Measurements from ENCODE around the gene TREH. TPM values are rescaled to one million over a fixed set of nuclear protein-coding genes. Genes with fewer than 3 reads are reported as not detected.

Gene TREH
- polyA plus RNA-seq, 3 donors = not detected

- Histone ChIP-seq H3K27ac (ENCODE audit: low read depth in 1 of 2, low read length in 2 of 2) (no peak overlapping the region), H3K79me2 (ENCODE audit: insufficient read depth, low read length) (no peaks in the 10 kb centered on the region), H2AFZ (ENCODE audit: insufficient read depth, low read depth, low read length, poor library complexity, severe bottlenecking) (no peak overlapping the region), H3K4me3 (replicated peaks in 1 of 3; ENCODE audit: low read depth in 2 of 3, low read length in 3 of 3) (no peak overlapping the region), H3K36me3 (replicated peaks in 1 of 2; ENCODE audit: control insufficient read depth in 1 of 2, insufficient read depth in 2 of 2, low read length in 2 of 2) (no peaks in the 10 kb centered on the region), H4K20me1 (ENCODE audit: insufficient read depth, low read length) (no peaks in the 10 kb centered on the region), H3K4me1 (ENCODE audit: control insufficient read depth in 1 of 2, insufficient read depth in 2 of 2, low read length in 2 of 2) (no peaks in the 10 kb centered on the region), H3K4me2 (replicated peaks; ENCODE audit: extremely low read depth, low read length, poor library complexity, severe bottlenecking) (no peak overlapping the region), H3K9ac (ENCODE audit: insufficient read depth, low read length, poor library complexity, severe bottlenecking) (no peak overlapping the region), H3K27me3 (ENCODE audit: control insufficient read depth in 2 of 2, insufficient read depth in 2 of 2, low read length in 2 of 2) (no peaks in the 10 kb centered on the region), H3K9me3 (replicated peaks in 1 of 2; ENCODE audit: control insufficient read depth in 1 of 2, insufficient read depth in 1 of 2, low read length in 2 of 2) (no peaks in the 10 kb centered on the region)
- WGBS (ENCODE audit: insufficient coverage) = 92% methylated on average over 4 of the region's 11 CpGs
- intact Hi-C loops (cut with micrococcal nuclease) = no loop called here
- no peaks in the 10 kb centered on the region for H3K4me1 Mint-ChIP-seq
- peak overlapping the region in 1 of 7 donors; percentile 63 for H3K27ac Mint-ChIP-seq
- DNase-seq = no peak
- no peak for TF ChIP-seq CTCF (IDR thresholded peaks at IDR 0.05)
- H3K27me3 Mint-ChIP-seq (ENCODE audit: low read depth in 3 of 3) = peaks cover 0 to 4% (median 4%) of the 10 kb centered on the region in 3 donors
- H3K4me3 Mint-ChIP-seq = no peak overlapping the region
- no peaks in the 10 kb centered on the region for H3K9me3 Mint-ChIP-seq
- H3K36me3 Mint-ChIP-seq = no peaks in the 10 kb centered on the region
Measured at GRCh38 chr11:118641397-118642019, 37.9 kb downstream of the TREH start.

- Histone ChIP-seq H3K4me1 (ENCODE audit: control insufficient read depth in 1 of 2, insufficient read depth in 2 of 2, low read length in 2 of 2) (no peaks in the 10 kb centered on the region), H3K27me3 (ENCODE audit: control insufficient read depth in 2 of 2, insufficient read depth in 2 of 2, low read length in 2 of 2) (peaks cover 0 to 1% of the 10 kb centered on the region in 2 donors), H3K4me2 (replicated peaks; ENCODE audit: extremely low read depth, low read length, poor library complexity, severe bottlenecking) (no peak overlapping the region), H3K79me2 (ENCODE audit: insufficient read depth, low read length) (no peaks in the 10 kb centered on the region), H3K27ac (ENCODE audit: low read depth in 1 of 2, low read length in 2 of 2) (no peak overlapping the region), H3K36me3 (replicated peaks in 1 of 2; ENCODE audit: control insufficient read depth in 1 of 2, insufficient read depth in 2 of 2, low read length in 2 of 2) (no peaks in the 10 kb centered on the region), H3K4me3 (replicated peaks in 1 of 3; ENCODE audit: low read depth in 2 of 3, low read length in 3 of 3) (no peak overlapping the region), H3K9me3 (replicated peaks in 1 of 2; ENCODE audit: control insufficient read depth in 1 of 2, insufficient read depth in 1 of 2, low read length in 2 of 2) (no peaks in the 10 kb centered on the region), H3K9ac (ENCODE audit: insufficient read depth, low read length, poor library complexity, severe bottlenecking) (no peak overlapping the region), H2AFZ (ENCODE audit: insufficient read depth, low read depth, low read length, poor library complexity, severe bottlenecking) (no peak overlapping the region), H4K20me1 (ENCODE audit: insufficient read depth, low read length) (no peaks in the 10 kb centered on the region)
- Mint-ChIP-seq H3K9me3 (no peaks in the 10 kb centered on the region), H3K4me1 (no peaks in the 10 kb centered on the region), H3K27ac (no peak overlapping the region), H3K36me3 (no peaks in the 10 kb centered on the region), H3K4me3 (no peak overlapping the region), H3K27me3 (ENCODE audit: low read depth in 3 of 3) (peaks cover 2 to 7% (median 4%) of the 10 kb centered on the region in 3 donors)
- intact Hi-C loops (cut with micrococcal nuclease) = no loop called here
- no peak for DNase-seq
- 88% methylated on average over 4 of the region's 5 CpGs for whole genome bisulfite sequencing (ENCODE audit: insufficient coverage)
- TF ChIP-seq CTCF (IDR thresholded peaks at IDR 0.05) = no peak
Measured at GRCh38 chr11:118640332-118641154, 38.9 kb downstream of the TREH start.

Data from CD14-positive monocyte (primary cell).